ENCODE data around the gene JMJD1C. TPM values are rescaled to one million over a fixed set of nuclear protein-coding genes. Genes with fewer than 3 reads are reported as not detected.
"Not testable (repeated sequence)": the region's sequence is repeated elsewhere in the genome, so short reads cannot be mapped to it uniquely, and the experiment has no call there.

The JMJD1C gene
- total RNA-seq, 1 experiment from 2014 or later = 31.5 TPM

- DNase-seq (ENCODE audit: low spot score) = no peak
Measured at GRCh38 chr10:63169624-63170023, 296.2 kb downstream of the JMJD1C start.

- DNase-seq (ENCODE audit: low spot score) = no peak
Measured at GRCh38 chr10:63168821-63169462, 296.8 kb downstream of the JMJD1C start.

GRCh38 chr10:63166742-63167258, 299.0 kb downstream of the JMJD1C start:
- peak; percentile 66 for DNase-seq (ENCODE audit: low spot score)

GRCh38 chr10:63165249-63165648, 300.5 kb downstream of the JMJD1C start:
- no peak for DNase-seq (ENCODE audit: low spot score)

- DNase-seq (ENCODE audit: low spot score) = no peak
Measured at GRCh38 chr10:63164166-63164623, 301.6 kb downstream of the JMJD1C start.

- no peak for DNase-seq (ENCODE audit: low spot score)
Measured at GRCh38 chr10:63161592-63161991, 304.2 kb downstream of the JMJD1C start.

- peak; percentile 87 for DNase-seq (ENCODE audit: low spot score)
Measured at GRCh38 chr10:63157845-63158624, 307.7 kb downstream of the JMJD1C start.

- DNase-seq (ENCODE audit: low spot score) = no peak
Measured at GRCh38 chr10:63156236-63156635, 309.5 kb downstream of the JMJD1C start.

GRCh38 chr10:63155388-63156020, 310.3 kb downstream of the JMJD1C start:
- DNase-seq (ENCODE audit: low spot score) = no peak

GRCh38 chr10:63154546-63155387, 311.0 kb downstream of the JMJD1C start:
- DNase-seq (ENCODE audit: low spot score) = no peak

GRCh38 chr10:63153868-63154545, 311.8 kb downstream of the JMJD1C start:
- DNase-seq (ENCODE audit: low spot score) = not testable (repeated sequence)

- no peak for DNase-seq (ENCODE audit: low spot score)
Measured at GRCh38 chr10:63150745-63151144, 315.0 kb downstream of the JMJD1C start.

GRCh38 chr10:63146503-63146902, 319.3 kb downstream of the JMJD1C start:
- DNase-seq (ENCODE audit: low spot score) = no peak

GRCh38 chr10:63145782-63146181, 320.0 kb downstream of the JMJD1C start:
- DNase-seq (ENCODE audit: low spot score) = no peak

GRCh38 chr10:63143987-63144386, 321.8 kb downstream of the JMJD1C start:
- no peak for DNase-seq (ENCODE audit: low spot score)

- no peak for DNase-seq (ENCODE audit: low spot score)
Measured at GRCh38 chr10:63142136-63142535, 323.6 kb downstream of the JMJD1C start.

GRCh38 chr10:63140077-63140476, 325.7 kb downstream of the JMJD1C start:
- DNase-seq (ENCODE audit: low spot score) = no peak

- DNase-seq (ENCODE audit: low spot score) = peak; percentile 52
Measured at GRCh38 chr10:63137306-63137705, 328.5 kb downstream of the JMJD1C start.

GRCh38 chr10:63133821-63134557, 331.8 kb downstream of the JMJD1C start:
- no peak for DNase-seq (ENCODE audit: low spot score)
